Measurements from ENCODE around the gene KCNIP1.

KCNIP1 gene

GRCh38 chr5:170538696-170539586 is 35.1 kb downstream of the KCNIP1 start:
- no peaks in the 10 kb centered on the region for H3K27me3 ChIP-seq (ENCODE audit: insufficient read depth, low read length)
- H3K9ac ChIP-seq (ENCODE audit: low read length), result no peak overlapping the region
- no CpG with 5 or more reads among the region's 6 CpGs for WGBS (ENCODE audit: extremely low coverage, insufficient coverage, insufficient read length)

GRCh38 chr5:170540271-170540670 is 36.5 kb downstream of the KCNIP1 start:
- no CpG with 5 or more reads among the region's 1 CpG for WGBS (ENCODE audit: extremely low coverage, insufficient coverage, insufficient read length)

More at GRCh38 chr5:170538696-170539586, 35.1 kb downstream of the KCNIP1 start:
- no peaks in the 10 kb centered on the region for H3K9me3 ChIP-seq (ENCODE audit: insufficient read depth, low read depth, low read length)
- no peak overlapping the region for H3K4me3 ChIP-seq (ENCODE audit: low read depth, low read length)
- H3K4ac ChIP-seq (ENCODE audit: low read depth, low read length), result no peak overlapping the region
- no peak overlapping the region for H4K91ac ChIP-seq (ENCODE audit: low read depth, low read length)
- H2BK5ac ChIP-seq (ENCODE audit: low read depth, low read length, poor library complexity), result no peak overlapping the region
- H2BK120ac ChIP-seq (ENCODE audit: insufficient read depth, low read length, poor library complexity), result no peak overlapping the region
- H3K23ac ChIP-seq (ENCODE audit: low read length), result no peak overlapping the region
- no peak overlapping the region for H2BK12ac ChIP-seq (ENCODE audit: low read length)
- no peak overlapping the region for H3K14ac ChIP-seq (ENCODE audit: low read length)
- no peak overlapping the region for H2AFZ ChIP-seq (ENCODE audit: insufficient read depth, low read length, poor library complexity)
- H4K12ac ChIP-seq (ENCODE audit: low read depth, low read length), result no peak overlapping the region
- no peaks in the 10 kb centered on the region for H3K36me3 ChIP-seq (ENCODE audit: control insufficient read depth in 1 of 2, insufficient read depth in 2 of 2, low read length in 2 of 2)
- no peak for DNase-seq
- no peaks in the 10 kb centered on the region for H3K79me1 ChIP-seq (ENCODE audit: low read length)
- H2AK5ac ChIP-seq (ENCODE audit: low read length), result no peak overlapping the region
- H3K79me2 ChIP-seq (ENCODE audit: control insufficient read depth, insufficient read depth, low read length, poor library complexity), result no peaks in the 10 kb centered on the region
- no peaks in the 10 kb centered on the region for H3K4me1 ChIP-seq (ENCODE audit: control insufficient read depth in 1 of 2, insufficient read depth in 2 of 2, low read length in 2 of 2)
- no peak overlapping the region for H3K18ac ChIP-seq (ENCODE audit: low read length)
- H3K4me2 ChIP-seq (ENCODE audit: low read length), result no peak overlapping the region
- H3K27ac ChIP-seq (ENCODE audit: low read depth, low read length), result no peak overlapping the region
- no peak overlapping the region for H4K8ac ChIP-seq (ENCODE audit: low read depth, low read length)

GRCh38 chr5:170541146-170541769 is 37.4 kb downstream of the KCNIP1 start:
- DNase-seq, result no peak
- no peaks in the 10 kb centered on the region for H3K27me3 ChIP-seq (ENCODE audit: insufficient read depth, low read length)
- no peak overlapping the region for H4K12ac ChIP-seq (ENCODE audit: low read depth, low read length)
- no peaks in the 10 kb centered on the region for H3K4me1 ChIP-seq (ENCODE audit: control insufficient read depth in 1 of 2, insufficient read depth in 2 of 2, low read length in 2 of 2)
- no peak overlapping the region for H2AK5ac ChIP-seq (ENCODE audit: low read length)
- H2BK5ac ChIP-seq (ENCODE audit: low read depth, low read length, poor library complexity), result no peak overlapping the region
- H3K4me3 ChIP-seq (ENCODE audit: low read depth, low read length), result no peak overlapping the region
- no peak overlapping the region for H3K4ac ChIP-seq (ENCODE audit: low read depth, low read length)
- H3K18ac ChIP-seq (ENCODE audit: low read length), result no peak overlapping the region
- no peak overlapping the region for H3K9ac ChIP-seq (ENCODE audit: low read length)
- no peaks in the 10 kb centered on the region for H3K79me2 ChIP-seq (ENCODE audit: control insufficient read depth, insufficient read depth, low read length, poor library complexity)
- H2BK120ac ChIP-seq (ENCODE audit: insufficient read depth, low read length, poor library complexity), result no peak overlapping the region
- no peak overlapping the region for H4K91ac ChIP-seq (ENCODE audit: low read depth, low read length)
- no CpG with 5 or more reads among the region's 1 CpG for WGBS (ENCODE audit: extremely low coverage, insufficient coverage, insufficient read length)
- H3K27ac ChIP-seq (ENCODE audit: low read depth, low read length), result no peak overlapping the region
- no peaks in the 10 kb centered on the region for H3K36me3 ChIP-seq (ENCODE audit: control insufficient read depth in 1 of 2, insufficient read depth in 2 of 2, low read length in 2 of 2)
- no peaks in the 10 kb centered on the region for H3K79me1 ChIP-seq (ENCODE audit: low read length)
- no peaks in the 10 kb centered on the region for H3K9me3 ChIP-seq (ENCODE audit: insufficient read depth, low read depth, low read length)
- no peak overlapping the region for H3K23ac ChIP-seq (ENCODE audit: low read length)
- H3K14ac ChIP-seq (ENCODE audit: low read length), result no peak overlapping the region
- no peak overlapping the region for H2AFZ ChIP-seq (ENCODE audit: insufficient read depth, low read length, poor library complexity)
- no peak overlapping the region for H3K4me2 ChIP-seq (ENCODE audit: low read length)
- no peak overlapping the region for H2BK12ac ChIP-seq (ENCODE audit: low read length)
- H4K8ac ChIP-seq (ENCODE audit: low read depth, low read length), result no peak overlapping the region

More at GRCh38 chr5:170540271-170540670, 36.5 kb downstream of the KCNIP1 start:
- H3K4me3 ChIP-seq (ENCODE audit: low read depth, low read length), result no peak overlapping the region
- no peaks in the 10 kb centered on the region for H3K27me3 ChIP-seq (ENCODE audit: insufficient read depth, low read length)
- no peak overlapping the region for H3K18ac ChIP-seq (ENCODE audit: low read length)
- no peaks in the 10 kb centered on the region for H3K9me3 ChIP-seq (ENCODE audit: insufficient read depth, low read depth, low read length)
- no peaks in the 10 kb centered on the region for H3K36me3 ChIP-seq (ENCODE audit: control insufficient read depth in 1 of 2, insufficient read depth in 2 of 2, low read length in 2 of 2)
- no peak overlapping the region for H2AK5ac ChIP-seq (ENCODE audit: low read length)
- H4K8ac ChIP-seq (ENCODE audit: low read depth, low read length), result no peak overlapping the region
- H3K4me1 ChIP-seq (ENCODE audit: control insufficient read depth in 1 of 2, insufficient read depth in 2 of 2, low read length in 2 of 2), result no peaks in the 10 kb centered on the region
- no peak overlapping the region for H3K4me2 ChIP-seq (ENCODE audit: low read length)
- no peak overlapping the region for H3K27ac ChIP-seq (ENCODE audit: low read depth, low read length)
- H2BK5ac ChIP-seq (ENCODE audit: low read depth, low read length, poor library complexity), result no peak overlapping the region
- no peak overlapping the region for H4K12ac ChIP-seq (ENCODE audit: low read depth, low read length)
- H4K91ac ChIP-seq (ENCODE audit: low read depth, low read length), result no peak overlapping the region
- no peak overlapping the region for H3K9ac ChIP-seq (ENCODE audit: low read length)
- DNase-seq, result no peak
- H3K14ac ChIP-seq (ENCODE audit: low read length), result no peak overlapping the region
- no peak overlapping the region for H3K4ac ChIP-seq (ENCODE audit: low read depth, low read length)
- H2BK12ac ChIP-seq (ENCODE audit: low read length), result no peak overlapping the region
- no peaks in the 10 kb centered on the region for H3K79me1 ChIP-seq (ENCODE audit: low read length)
- no peak overlapping the region for H2AFZ ChIP-seq (ENCODE audit: insufficient read depth, low read length, poor library complexity)
- H3K79me2 ChIP-seq (ENCODE audit: control insufficient read depth, insufficient read depth, low read length, poor library complexity), result no peaks in the 10 kb centered on the region
- no peak overlapping the region for H2BK120ac ChIP-seq (ENCODE audit: insufficient read depth, low read length, poor library complexity)
- no peak overlapping the region for H3K23ac ChIP-seq (ENCODE audit: low read length)

- Histone ChIP-seq H3K9me3 (ENCODE audit: insufficient read depth, low read depth, low read length) (no peaks in the 10 kb centered on the region), H3K4me2 (ENCODE audit: low read length) (no peak overlapping the region), H3K14ac (ENCODE audit: low read length) (no peak overlapping the region), H2BK12ac (ENCODE audit: low read length) (no peak overlapping the region), H3K4ac (ENCODE audit: low read depth, low read length) (no peak overlapping the region), H3K36me3 (ENCODE audit: control insufficient read depth in 1 of 2, insufficient read depth in 2 of 2, low read length in 2 of 2) (no peaks in the 10 kb centered on the region), H3K27ac (ENCODE audit: low read depth, low read length) (no peak overlapping the region), H4K8ac (ENCODE audit: low read depth, low read length) (no peak overlapping the region), H3K4me1 (ENCODE audit: control insufficient read depth in 1 of 2, insufficient read depth in 2 of 2, low read length in 2 of 2) (no peaks in the 10 kb centered on the region), H2BK5ac (ENCODE audit: low read depth, low read length, poor library complexity) (no peak overlapping the region), H3K4me3 (ENCODE audit: low read depth, low read length) (no peak overlapping the region), H3K18ac (ENCODE audit: low read length) (no peak overlapping the region), H3K27me3 (ENCODE audit: insufficient read depth, low read length) (no peaks in the 10 kb centered on the region), H2BK120ac (ENCODE audit: insufficient read depth, low read length, poor library complexity) (no peak overlapping the region), H3K79me1 (ENCODE audit: low read length) (no peaks in the 10 kb centered on the region), H4K12ac (ENCODE audit: low read depth, low read length) (no peak overlapping the region), H3K79me2 (ENCODE audit: control insufficient read depth, insufficient read depth, low read length, poor library complexity) (no peaks in the 10 kb centered on the region), H4K91ac (ENCODE audit: low read depth, low read length) (no peak overlapping the region), H2AFZ (ENCODE audit: insufficient read depth, low read length, poor library complexity) (no peak overlapping the region), H3K23ac (ENCODE audit: low read length) (no peak overlapping the region), H3K9ac (ENCODE audit: low read length) (no peak overlapping the region), H2AK5ac (ENCODE audit: low read length) (no peak overlapping the region)
- DNase-seq, result no peak
- WGBS (ENCODE audit: extremely low coverage, insufficient coverage, insufficient read length), result no CpG with 5 or more reads among the region's 8 CpGs
Measured at GRCh38 chr5:170542691-170543293, 39.0 kb downstream of the KCNIP1 start.

Measured in trophoblast cell (in vitro differentiated cells and primary cell).